HPDE6-E6E7 (cell line): ENCODE data around the gene ADIRF.
"Not testable (repeated sequence)": the region's sequence is repeated elsewhere in the genome, so short reads cannot be mapped to it uniquely, and the experiment has no call there.

Experiments used
- DNase-seq: peaks from one replicate; pipeline ENCODE4 v3.0.0; 2011; ENCODE audit warnings: missing footprints; ENCODE audit errors: extremely low spot score

Gene ADIRF

DNA sequence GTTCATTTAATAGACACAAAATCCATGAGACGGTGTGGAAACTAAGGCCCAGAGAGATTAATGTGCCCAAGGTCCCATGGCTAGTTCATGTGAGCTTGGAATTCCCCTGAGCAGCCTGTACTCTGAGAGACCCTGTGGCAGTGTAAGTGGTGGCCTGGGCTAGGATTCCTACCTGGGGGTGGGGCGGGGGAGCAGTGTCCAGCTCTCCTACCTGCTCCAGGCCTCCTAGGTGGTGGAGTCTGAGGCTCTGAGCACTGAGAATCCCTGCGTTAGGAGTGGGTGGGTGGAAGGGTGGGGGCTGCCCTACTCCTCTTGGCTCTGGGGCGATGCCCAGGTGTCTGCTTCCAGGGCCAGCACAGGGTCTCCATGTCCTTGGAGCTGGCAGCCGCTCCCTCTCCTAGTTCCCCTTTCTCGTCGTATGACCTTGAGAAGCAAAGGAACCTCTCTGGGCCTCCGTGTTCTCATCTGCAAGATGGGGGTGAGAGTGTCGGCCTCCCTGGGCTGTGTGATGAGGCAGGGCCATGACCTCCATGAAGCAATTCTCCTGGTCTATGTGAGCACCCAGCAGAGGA lies 7.3 kb upstream of the ADIRF start:
- DNase-seq: no peak

DNA sequence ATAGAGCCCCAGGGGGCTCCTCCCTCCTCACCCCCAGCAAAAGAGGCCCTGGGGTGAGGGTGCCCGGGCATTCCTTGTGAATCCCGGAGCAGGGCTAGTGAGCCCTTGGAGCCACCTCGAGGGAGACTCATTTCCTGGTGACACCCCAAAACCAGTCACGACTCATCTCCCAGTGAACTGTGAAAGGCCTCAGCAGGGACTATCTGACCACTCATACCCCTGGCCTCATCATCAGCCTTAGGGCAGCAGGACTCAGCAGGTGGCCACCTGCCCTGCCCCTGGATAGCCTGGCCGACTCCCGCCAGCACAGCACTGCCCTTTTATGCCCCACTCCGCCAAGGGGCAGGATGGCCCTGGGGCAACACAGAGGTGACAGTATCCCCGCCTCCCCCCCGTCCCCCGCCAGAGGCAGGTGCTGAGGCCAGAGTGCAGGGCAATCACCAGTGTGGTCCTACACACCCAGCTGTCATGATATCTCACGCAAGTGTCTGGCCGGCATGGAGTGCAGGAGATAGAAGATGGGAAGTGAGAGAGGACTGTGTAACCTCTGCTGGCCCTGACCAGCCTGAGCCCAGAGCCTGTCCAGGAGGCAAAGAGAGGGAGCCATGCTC lies 6.7 kb upstream of the ADIRF start:
- no peak for DNase-seq

DNA sequence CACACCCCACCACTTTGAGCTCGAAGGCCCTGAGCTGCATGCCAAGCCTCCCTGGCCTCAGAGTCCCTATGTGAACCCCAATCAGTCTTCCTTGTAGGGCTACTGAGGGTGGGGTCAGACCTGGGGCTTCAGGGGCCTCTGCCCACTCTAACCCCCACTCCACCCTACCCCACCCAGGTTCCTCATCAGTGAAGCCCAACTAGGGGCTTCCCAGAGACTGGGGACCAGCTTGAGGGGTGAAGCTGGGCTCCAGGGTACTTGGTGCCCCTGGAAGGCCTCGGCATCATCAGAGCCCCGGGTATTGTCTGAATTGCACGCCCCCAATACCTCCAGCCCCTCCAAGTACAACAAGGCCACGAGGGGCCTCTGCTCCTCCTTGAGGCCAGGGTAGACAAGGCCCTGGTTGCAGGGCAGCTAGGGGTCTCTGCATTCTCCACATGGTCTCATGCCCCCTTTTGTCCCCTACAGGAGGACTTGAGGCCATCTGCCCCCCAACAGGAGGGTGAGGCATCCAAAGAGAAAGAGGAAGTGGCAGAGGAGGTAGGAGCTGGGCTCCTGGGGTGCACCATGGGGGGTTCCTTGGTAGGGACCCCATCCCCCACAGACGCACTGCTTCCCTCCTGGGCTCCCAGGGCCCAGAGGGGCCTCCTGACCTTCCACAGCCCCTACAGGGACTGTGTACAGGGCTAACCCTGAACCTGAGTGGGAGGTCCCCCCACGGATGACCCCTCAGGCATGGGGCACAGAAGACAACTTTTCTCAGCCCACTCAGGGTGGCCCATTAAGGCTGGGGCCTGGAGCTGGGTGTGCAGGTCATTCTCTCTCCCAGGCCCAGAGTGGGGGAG lies 5.9 kb upstream of the ADIRF start:
- no peak for DNase-seq

DNA sequence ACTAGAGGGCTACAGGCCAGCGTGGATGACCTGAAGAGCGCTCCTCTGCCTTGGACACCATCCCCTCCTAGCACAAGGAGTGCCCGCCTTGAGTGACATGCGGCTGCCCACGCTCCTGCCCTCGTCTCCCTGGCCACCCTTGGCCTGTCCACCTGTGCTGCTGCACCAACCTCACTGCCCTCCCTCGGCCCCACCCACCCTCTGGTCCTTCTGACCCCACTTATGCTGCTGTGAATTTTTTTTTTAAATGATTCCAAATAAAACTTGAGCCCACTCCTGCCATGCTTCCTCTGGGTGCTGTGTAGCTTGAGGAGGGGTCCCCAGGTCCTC lies 5.3 kb upstream of the ADIRF start:
- DNase-seq: no peak

DNA sequence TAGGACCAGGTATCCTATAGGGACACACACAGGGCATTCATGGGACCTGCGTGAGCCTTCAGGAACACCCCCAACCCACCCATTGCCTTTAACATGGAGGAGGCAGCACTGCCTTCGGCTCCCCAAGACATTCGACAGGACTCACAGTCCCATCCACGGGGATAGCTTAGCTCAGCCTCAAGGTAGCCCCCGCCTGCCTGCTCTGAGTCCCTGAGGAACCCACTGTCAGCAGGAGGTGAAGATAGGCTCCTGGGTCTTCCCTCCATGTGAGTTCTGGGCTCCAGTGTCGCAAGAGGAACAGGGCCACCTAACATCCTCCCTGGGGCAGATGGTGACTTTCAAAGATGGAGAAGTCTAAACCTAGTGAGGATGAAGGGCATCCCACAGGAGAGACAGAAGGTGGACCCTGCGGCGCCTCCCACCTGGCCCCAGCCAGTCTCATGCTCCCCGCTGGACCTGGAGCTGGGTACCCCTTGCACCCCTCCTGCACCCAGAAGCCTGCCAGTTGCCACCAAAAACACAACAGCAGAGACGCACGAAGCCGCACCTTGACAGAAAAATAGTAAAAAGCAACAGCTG lies 4.9 kb upstream of the ADIRF start:
- no peak for DNase-seq

DNA sequence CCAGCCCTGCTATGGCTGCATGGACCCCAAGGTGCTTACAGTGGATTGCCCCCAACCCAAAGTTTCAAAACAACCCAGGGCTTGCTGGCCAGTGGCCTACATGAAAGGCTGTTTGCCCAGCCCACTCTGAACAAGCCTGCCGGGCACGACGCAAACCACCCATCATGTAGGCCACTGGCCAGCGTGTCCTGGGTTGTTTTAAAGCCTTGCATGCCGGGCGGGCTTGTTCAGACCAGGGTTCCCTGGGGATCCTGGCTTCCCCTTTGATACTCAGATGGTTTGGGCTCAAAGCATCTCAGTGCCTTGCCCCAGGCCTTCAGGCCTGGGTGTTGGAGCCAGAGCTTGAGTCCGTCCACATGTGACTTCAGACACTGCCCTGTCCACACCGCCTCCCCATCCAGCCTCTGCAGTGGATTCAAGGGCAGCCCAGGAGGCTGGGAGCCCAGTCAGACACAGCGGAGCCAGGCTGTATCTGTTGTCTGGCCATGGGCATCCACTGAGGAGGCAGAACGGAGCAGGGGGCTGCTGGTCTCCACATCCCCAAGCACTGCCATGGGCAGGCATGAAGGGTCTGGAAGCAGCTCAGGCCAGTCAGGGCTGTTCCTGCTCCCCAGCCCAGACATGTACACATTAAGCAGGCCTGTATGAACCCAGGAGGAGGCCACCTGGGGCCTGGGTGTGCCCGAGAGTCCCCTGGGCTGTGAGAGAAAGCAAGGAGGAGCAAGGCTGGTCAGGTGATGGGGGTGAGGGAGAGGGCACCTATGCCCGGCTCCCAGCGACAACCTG lies 4.0 kb upstream of the ADIRF start:
- DNase-seq: no peak

DNA sequence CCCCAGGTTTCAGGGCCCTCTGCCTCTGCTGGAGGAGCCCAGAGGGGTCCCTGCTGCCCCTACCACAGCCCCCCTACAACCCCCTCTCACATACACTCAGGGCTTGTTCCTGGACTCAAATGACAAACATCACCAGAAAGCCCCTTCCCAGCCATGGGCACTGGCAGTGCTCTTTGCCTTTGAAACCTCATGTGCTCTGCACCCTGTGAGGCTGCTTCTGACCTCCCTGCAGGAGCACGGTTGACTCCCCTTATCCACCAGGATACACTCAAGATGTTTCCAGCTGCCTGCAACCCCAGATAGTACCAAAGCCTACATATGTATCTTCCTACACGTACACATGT lies 3.5 kb upstream of the ADIRF start:
- no peak for DNase-seq

DNA sequence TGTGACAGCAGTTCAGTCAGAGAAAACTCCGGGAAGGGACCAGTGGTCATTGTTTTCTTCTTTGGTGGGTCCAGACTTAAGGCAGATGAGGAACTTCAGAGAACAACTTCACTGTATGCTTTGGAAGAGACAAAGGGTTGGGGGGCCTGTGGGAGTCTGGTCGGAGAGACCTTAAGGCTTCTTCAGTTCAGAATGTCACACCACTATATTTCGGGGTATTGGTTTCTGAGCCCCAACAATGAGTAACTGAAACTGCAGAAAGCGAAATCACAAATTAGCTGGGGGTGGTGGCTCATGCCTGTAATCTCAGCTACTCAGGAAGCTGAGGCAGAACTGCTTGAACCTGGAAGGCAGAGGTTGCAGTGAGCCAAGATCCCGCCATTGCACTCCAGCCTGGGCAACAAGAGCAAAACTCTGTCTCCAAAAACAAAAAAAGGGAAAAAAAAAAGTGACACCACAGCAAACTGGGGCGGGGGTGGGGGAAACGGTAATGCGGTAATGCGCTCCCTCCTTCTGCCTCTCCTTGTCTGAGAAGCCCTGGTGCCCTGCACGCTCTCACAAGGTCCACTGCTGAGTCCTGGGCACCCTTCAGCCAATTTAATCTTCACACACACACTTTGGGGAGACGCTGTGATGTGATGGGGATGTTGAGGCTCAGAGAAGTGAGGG lies 2.2 kb upstream of the ADIRF start:
- no peak for DNase-seq

DNA sequence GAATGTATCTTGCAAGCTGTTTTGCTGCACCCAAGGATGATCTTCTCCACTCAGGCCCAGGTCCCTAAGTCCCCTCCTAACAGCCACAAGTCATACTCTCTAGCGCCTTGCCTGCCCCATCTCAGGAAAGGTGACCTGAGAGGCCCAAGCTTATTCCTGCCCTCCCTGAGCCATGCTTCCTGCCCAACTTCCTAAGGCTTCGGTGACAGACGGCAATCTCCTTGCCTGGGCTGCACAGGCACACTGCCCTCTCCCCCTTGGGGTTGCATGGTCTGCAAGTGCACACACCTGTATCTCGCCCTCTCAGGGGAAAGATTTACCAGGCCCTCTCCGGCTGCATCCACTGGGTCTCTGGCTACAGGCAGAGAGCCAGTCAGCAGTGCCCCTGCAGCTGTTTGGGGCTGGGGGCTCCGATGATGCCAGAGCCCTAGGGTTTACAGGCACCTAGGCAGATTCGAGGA lies 771 bp upstream of the ADIRF start:
- no peak for DNase-seq

DNA sequence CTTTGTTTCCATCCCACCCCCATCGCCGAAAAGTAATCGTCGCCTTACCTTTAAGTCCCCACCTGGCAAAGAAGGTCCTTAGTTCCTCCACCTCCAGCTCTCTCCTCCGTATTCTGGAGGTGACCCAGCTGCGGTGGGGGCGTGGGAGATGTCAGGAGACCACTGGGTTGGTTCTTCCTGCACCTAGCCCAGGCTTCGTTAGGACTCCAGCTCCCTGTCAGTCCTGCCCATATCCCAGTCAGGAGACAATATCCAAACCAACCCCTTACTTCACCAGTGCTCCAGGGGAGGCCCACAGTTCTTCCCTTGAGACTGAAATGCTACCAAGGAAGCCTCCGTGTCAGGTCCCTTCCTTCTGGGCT lies 693 bp downstream of the ADIRF start:
- no peak for DNase-seq

DNA sequence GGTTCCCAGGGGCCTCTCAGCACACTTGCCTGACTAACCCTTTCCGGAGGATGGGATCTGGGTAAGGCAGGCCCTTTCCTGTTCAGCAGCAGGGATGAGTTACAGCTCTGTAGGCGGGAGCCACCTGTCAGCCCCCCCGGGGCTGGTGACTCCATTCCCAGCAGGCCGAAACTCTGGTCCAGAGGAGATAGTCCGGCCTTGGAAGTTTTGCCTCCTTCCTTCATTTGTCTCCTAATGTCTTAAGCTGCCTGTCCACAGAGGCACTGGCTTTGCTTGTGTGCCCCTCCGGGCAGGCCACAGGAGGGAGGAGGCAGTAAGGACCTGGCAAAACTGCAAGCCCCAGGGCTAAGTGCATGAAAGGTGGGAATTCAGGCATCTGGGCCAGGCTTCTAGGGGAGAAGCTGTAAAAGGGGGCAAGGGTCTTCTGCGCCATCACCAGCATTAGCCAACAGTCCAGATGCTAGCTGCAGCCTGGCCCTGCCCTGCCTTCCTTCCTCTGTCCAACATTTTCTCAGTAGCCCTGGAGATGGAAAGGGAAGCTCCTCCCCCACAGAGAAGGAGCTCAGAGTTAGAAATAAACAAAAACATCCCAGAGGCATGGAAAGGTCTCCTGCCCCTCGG lies 1.2 kb downstream of the ADIRF start:
- no peak for DNase-seq

DNA sequence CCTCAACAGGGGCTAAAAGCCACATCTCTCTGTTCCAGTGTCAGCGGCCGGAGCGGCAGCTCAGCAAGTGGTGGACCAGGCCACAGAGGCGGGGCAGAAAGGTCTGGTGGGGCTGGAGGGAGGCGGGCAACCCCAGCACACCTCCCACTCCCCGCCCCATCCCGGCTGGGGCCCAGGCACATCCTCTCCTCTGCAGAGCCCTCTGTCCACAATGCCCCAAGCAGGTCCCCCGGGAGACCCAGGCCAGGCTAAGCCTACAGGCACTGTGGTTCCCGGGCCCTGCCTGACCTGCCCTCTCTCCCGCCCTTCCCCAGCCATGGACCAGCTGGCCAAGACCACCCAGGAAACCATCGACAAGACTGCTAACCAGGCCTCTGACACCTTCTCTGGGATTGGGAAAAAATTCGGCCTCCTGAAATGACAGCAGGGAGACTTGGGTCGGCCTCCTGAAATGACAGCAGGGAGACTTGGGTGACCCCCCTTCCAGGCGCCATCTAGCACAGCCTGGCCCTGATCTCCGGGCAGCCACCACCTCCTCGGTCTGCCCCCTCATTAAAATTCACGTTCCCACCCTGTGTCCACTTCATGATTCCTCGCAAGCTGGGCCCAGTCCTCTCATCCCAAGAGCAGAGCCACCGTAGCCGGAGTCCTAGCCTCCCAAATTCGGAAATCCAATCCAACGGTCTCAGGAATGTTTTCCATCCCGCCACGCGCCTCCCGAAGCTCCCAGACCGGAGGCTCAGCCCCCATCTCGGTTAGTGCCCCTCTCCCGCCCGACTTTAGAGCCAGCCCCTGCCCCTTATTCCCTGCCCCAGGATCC lies 2.1 kb downstream of the ADIRF start:
- DNase-seq: no peak

DNA sequence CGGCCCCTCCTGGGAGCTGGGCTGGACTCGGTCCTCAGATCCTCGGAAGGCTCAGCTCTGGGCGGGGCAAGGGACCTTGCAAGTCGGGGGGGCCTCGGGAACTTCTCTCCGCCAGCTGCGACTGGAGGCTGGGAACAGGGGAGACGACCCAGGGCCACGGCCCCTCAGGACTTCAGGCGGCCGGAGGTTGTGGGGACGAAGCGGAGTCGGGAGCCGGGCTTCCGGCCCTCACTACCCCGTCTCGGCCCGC lies 2.6 kb downstream of the ADIRF start:
- no peak for DNase-seq

DNA sequence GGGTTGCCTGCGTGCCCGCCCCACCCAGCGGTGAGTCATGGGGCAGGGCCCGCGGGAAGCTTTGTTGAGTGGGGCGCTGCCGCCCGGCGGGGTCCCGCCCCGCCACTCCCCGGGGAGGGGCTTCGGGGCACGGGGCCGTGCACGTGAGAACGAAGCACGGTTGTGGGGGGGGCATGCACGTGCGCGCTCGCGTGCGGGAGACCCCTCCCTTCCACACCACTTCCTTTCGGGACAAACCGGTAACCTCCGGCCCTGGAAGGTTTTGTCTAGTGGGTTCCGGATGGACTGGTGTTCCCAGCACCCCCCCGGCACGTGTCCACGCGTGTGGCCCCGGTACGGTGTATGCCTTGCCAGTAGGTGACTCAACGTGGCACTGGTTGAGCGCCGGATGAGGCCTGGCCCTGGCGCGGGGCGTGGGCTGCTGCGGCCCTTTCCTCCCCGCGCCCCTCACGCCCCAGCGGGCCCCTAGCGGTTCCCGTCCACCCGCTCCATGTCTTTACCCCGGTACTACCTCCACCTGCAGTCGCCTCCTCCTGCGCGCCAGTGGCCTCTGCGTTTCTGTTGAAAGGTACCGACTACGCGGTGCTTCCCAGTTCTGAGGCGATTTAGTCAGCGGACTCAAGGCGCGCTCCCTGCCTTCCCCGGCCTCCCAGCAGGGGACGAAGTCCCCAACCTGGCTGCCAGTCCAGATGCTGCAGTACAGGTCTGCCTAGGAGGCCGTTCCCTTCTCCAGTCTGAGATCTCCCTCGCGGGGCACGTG lies 3.1 kb downstream of the ADIRF start:
- DNase-seq: no peak

DNA sequence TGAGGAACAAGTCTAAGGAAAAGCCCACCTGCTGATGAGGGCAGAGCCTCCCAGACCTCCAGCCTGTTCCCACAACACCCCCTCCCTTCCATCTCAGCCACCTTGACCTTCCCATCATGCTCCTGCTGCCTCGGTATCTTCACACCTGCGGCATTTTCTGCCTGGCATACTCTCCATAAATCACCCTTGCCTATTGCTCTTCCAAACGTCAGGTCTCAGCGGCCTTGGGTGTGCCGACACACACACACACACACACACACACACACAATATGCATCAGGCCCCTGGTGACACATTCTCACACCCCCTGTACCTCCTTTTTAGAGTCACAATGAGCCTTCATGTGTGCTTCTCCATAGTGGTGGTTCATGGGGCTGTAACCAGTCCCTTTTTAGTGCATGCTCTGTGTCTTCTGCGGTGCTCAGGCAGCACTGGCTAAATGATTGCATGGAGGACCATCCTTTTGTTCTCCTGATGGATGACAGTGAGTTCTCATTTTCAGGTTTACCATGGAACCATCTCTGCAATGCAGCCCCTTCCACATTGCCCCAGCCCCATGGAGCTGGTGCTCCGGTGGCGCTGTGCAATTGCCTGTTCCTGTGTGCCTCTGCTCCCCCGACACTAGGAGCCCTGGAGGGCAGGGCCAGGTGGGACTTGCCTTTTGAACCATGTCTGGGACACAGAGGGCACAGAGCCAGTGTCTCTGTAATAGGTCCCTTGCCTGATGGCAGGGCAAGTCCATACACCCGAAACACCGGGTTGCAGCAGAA lies 4.5 kb downstream of the ADIRF start:
- DNase-seq: no peak

DNA sequence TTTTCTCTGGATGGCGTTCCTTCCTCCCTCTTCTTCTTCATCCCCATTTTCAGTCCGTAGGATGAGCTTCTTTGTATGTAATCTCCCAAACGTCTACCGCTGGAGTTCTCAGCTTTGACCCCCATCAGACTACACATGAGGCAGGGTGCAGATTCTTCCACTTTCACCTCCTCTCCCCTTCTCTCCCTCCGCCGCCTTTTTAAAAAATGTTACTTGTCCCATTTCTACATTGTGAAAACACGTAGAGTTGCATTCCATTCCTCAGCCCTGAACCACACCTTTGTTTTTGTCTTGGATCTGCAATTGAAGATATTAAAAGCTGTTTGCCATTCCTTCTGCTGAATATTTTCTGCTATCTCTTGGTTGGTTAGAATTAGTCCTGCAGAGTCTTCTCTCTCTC lies 6.2 kb downstream of the ADIRF start:
- DNase-seq: no peak

DNA sequence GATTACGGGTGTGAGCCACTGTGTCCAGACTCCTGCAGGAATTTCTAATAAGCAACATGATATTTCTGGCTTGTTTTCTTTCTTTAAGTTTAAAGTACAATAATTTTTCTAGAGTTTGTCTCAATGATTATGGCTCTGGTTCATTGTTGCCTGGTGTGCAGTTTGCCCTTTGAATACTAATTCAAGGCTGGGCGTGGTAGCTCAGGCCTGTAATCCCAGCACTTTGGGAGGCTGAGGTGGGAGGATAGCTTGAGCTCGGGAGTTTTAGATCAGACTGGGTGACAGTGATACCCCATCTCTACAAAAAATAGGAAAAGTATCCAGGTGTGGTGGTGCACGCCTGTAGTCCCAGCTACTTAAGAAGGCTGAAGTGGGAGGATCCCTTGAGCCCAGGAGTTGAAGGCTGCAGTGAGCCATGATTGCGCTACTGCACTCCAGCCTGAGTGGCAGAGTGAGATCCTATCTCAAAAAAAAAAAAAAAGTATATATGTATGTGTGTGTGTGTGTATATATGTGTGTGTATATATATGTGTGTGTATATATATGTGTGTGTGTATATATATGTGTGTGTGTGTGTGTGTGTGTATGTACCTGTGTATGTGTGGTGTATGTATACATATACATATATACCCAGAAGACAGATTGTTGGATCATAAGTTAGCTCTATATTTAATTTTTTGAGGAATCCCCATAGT lies 8.2 kb downstream of the ADIRF start:
- DNase-seq: no peak

DNA sequence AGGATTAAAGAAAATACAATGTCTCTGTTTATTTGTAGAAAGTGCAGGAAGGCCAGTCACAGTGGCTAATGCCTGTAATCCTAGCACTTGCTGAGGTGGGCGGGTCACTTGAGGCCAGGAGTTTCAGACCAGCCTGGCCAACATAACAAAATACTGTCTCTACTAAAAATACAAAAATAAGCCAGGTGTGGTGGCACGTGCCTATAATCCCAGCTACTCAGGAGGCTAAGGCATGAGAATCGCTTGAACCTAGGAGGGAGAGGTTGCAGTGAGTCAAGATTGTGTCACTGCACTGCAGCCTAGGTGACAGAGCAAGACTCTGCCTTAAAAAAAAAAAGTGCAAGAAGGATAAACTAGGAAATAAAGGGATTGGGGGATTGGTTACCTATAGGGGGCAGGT lies 10.2 kb downstream of the ADIRF start:
- DNase-seq: not testable (repeated sequence)
